Activated CD8-positive, alpha-beta memory T cell treated with anti-CD3 and anti-CD28 coated beads, Interleukin-2, amount 10 ng/mL, durations not matched to agents 7 days and 5 days (primary cell): ENCODE results near the gene UTP18. TPM values are rescaled to one million over a fixed set of nuclear protein-coding genes. Genes with fewer than 3 reads are reported as not detected.
"Not testable (repeated sequence)": the region's sequence is repeated elsewhere in the genome, so short reads cannot be mapped to it uniquely, and the experiment has no call there.

Source experiments
- ATAC-seq: fragments of 150-1000 bp; cut with Tn5 transposase; one replicate; pipeline ENCODE4 v1.10.0; 2021; ENCODE audit warnings: moderate library complexity
- CTCF ChIA-PET: fragments of 350-600 bp; sonication (Branson Sonifier 250); formaldehyde crosslinking; loops from one replicate; lab custom pipeline; 2021; ENCODE audit warnings: antibody characterized with exemption; lab: Charles Lee
- DNase-seq: peaks from one replicate; pipeline ENCODE4 v3.0.0-alpha.2; 2020
- H3K27ac Mint-ChIP-seq: one replicate; pipeline ENCODE4 v1.8.0; 2021; ENCODE audit warnings: mild to moderate bottlenecking, mixed read lengths
- H3K27me3 Mint-ChIP-seq: one replicate; pipeline ENCODE4 v1.8.0; 2021; ENCODE audit warnings: mixed read lengths
- H3K36me3 Mint-ChIP-seq: one replicate; pipeline ENCODE4 v1.8.0; 2021; ENCODE audit warnings: mild to moderate bottlenecking, mixed read lengths
- H3K4me1 Mint-ChIP-seq: one replicate; pipeline ENCODE4 v1.8.0; 2021; ENCODE audit warnings: mixed read lengths
- H3K4me3 Mint-ChIP-seq: one replicate; pipeline ENCODE4 v1.8.0; 2021; ENCODE audit warnings: mild to moderate bottlenecking, moderate library complexity, mixed read lengths
- H3K9me3 Mint-ChIP-seq: one replicate; pipeline ENCODE4 v1.8.0; 2022; ENCODE audit warnings: low read depth, mixed read lengths
- total RNA-seq, 2 experiments: library from RNA; stranded (reverse); gene quantifications; one replicate each; pipeline ENCODE4 v1.2.3, GENCODE V29; 2021

Gene UTP18
- total RNA-seq = 10 to 100 TPM; 46.8 to 59.8 TPM

DNA sequence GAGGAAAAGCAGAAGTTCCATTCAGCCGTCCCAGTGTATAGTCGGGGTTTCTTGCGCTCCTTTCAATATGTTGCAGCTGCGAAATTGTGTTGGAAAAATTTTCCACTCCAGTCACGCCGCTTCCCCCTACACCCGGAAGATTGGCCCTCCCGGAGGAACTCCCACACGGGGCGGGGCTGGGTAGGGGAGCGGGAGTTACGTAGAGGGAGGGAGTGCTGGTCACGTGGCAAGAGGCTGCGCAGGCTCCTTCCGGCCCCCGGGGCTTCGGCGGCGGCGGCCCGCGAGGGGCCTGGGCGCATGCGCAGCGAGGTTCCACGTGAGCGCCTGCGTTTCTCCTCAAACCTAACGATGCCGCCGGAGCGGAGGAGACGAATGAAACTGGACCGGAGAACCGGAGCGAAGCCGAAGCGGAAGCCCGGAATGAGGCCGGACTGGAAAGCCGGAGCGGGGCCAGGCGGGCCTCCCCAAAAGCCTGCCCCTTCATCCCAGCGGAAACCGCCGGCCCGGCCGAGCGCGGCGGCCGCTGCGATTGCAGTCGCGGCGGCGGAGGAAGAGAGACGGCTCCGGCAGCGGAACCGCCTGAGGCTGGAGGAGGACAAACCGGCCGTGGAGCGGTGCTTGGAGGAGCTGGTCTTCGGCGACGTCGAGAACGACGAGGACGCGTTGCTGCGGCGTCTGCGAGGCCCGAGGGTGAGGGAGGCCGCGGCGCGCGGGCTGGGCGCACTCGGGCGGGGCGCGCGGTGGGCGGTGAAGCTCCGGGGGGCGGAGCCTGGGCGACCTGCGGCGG is at the start of gene UTP18:
UTP18 (plus strand) TSS at position 310 of the 787 bp plus-strand sequence; CDS start at position 349, 39 bp downstream.
- CTCF ChIA-PET = interaction anchor here (1.0 kb wide), 1 partner anchor 9 kb away, joined by 3 read pairs; no protein-coding TSS in a partner anchor
- no peaks in the 10 kb centered on the region for H3K27me3 Mint-ChIP-seq
- H3K9me3 Mint-ChIP-seq = no peaks in the 10 kb centered on the region
- DNase-seq (peak; percentile 97), ATAC-seq (peak; percentile 84)
- H3K4me3 Mint-ChIP-seq = peak within 1 kb of the TSS; percentile 77
- H3K4me1 Mint-ChIP-seq = peaks cover 54% of the 10 kb centered on the region
- H3K27ac Mint-ChIP-seq = peak within 1 kb of the TSS; percentile 97
- H3K36me3 Mint-ChIP-seq = peaks cover 22% of the 10 kb centered on the region

DNA sequence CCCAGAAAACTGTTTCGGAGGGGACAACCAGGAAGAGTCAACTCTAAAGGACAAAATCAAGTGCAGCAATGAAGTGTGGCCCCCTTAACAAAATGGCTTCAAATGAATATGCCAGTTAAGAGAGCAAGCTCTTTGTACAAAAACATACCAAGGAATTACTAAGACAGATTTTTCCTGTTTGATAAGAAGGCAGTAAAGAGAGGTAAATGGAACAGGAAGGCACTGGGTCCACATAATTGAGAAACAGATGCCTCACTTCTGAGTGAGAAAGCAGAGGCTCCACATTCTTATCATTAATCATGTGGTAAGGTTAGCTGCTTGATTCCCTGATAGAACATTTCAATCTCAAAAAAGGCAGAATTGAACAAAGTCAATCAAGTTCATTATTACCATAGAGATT is 45.4 kb upstream of the UTP18 start:
- Mint-ChIP-seq H3K4me3 (no peak overlapping the region), H3K27ac (no peak overlapping the region), H3K4me1 (no peaks in the 10 kb centered on the region), H3K9me3 (no peaks in the 10 kb centered on the region), H3K36me3 (peaks cover 20% of the 10 kb centered on the region), H3K27me3 (no peaks in the 10 kb centered on the region)
- CTCF ChIA-PET = interaction anchor here (0.8 to 1.0 kb wide), 2 partner anchors 8 to 24 kb away, joined by 3 read pairs; no protein-coding TSS in a partner anchor
- DNase-seq (no peak), ATAC-seq (no peak)

DNA sequence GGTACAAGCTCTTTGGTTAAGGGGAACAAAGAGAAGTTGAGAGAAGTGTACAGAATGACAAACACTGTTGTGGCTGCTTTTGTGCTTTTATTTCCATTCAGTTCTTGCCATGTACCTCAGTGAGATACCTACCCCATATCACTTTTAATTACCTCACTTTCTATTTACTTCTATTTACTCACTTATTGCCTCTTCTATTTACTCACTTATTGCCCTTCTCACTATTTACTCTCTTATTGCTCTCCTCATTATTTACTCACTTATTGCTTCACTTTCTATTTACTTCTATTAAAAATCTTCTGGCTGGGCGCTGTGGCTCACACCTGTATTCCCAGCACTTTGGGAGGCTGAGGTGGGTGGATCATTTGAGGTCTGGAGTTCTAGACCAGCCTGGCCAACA is 42.4 kb upstream of the UTP18 start:
- CTCF ChIA-PET = interaction anchor here (0.7 kb wide), 1 partner anchor 21 kb away, joined by 3 read pairs; no protein-coding TSS in a partner anchor
- Mint-ChIP-seq H3K4me3 (no peak overlapping the region), H3K36me3 (peaks cover 29% of the 10 kb centered on the region), H3K27ac (no peak overlapping the region), H3K4me1 (peaks cover 2% of the 10 kb centered on the region), H3K27me3 (no peaks in the 10 kb centered on the region), H3K9me3 (no peaks in the 10 kb centered on the region)
- ATAC-seq (no peak), DNase-seq (no peak)

DNA sequence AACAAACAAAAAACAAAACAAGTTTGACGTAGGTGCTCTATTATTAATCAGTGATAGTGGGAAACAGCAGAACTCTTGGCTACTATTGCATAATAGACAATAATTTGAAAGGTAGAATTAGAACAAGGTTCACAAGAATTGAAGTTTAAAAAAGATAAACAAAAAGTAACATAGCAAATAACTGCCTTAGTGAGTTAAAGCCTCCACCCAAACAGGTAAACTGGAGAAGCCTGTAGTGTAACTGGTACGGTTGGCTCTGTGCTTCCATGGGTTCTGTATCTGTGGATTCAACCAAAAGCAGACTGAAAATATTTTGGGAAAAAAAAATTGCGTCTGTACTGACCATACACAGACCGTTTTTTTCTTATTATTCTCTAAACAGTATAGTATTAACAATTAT is 39.0 kb upstream of the UTP18 start:
- Mint-ChIP-seq H3K36me3 (peaks cover 27% of the 10 kb centered on the region), H3K4me1 (peaks cover 17% of the 10 kb centered on the region), H3K27me3 (no peaks in the 10 kb centered on the region), H3K27ac (no peak overlapping the region), H3K9me3 (no peaks in the 10 kb centered on the region), H3K4me3 (no peak overlapping the region)
- no peak for DNase-seq
- no peak for ATAC-seq
- CTCF ChIA-PET = no interaction called here

- peaks cover 18% of the 10 kb centered on the region for H3K36me3 Mint-ChIP-seq
- peaks cover 18% of the 10 kb centered on the region for H3K4me1 Mint-ChIP-seq
- CTCF ChIA-PET = no interaction called here
- ATAC-seq = no peak
- no peaks in the 10 kb centered on the region for H3K9me3 Mint-ChIP-seq
- H3K4me3 Mint-ChIP-seq = no peak overlapping the region
- H3K27me3 Mint-ChIP-seq = no peaks in the 10 kb centered on the region
- peak overlapping the region; percentile 74 for H3K27ac Mint-ChIP-seq
- no peak for DNase-seq
These were observed 35.7 kb upstream of the UTP18 start for GRCh38 chr17:51224402-51225262.

DNA sequence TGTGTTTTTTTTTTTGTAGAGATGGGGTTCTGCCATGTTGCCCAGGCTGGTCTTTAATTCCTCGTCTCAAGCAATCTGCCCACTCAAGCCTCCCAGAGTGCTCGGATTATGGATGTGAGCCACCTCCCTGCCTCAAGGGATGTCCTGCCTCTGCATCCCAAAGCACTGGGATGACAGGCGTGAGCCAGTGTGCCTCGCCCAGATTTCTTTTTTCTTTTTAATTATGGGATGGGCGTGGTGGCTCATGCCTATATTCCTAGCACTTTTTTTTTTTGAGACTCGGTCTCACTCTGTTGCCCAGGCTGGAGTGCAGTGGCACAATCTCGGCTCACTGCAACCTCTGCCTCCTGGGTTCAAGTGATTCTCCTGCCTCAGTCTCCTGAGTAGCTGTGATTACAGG is 34.8 kb upstream of the UTP18 start:
- H3K27me3 Mint-ChIP-seq, DNase-seq, H3K9me3 Mint-ChIP-seq, ATAC-seq, CTCF ChIA-PET, H3K4me3 Mint-ChIP-seq, H3K27ac Mint-ChIP-seq: not testable (repeated sequence)
- Mint-ChIP-seq H3K4me1 (peaks cover 18% of the 10 kb centered on the region), H3K36me3 (peaks cover 11% of the 10 kb centered on the region)

- DNase-seq = no peak
- CTCF ChIA-PET = no interaction called here
- peaks cover 6% of the 10 kb centered on the region for H3K36me3 Mint-ChIP-seq
- no peak overlapping the region for H3K4me3 Mint-ChIP-seq
- H3K27ac Mint-ChIP-seq = no peak overlapping the region
- peaks cover 18% of the 10 kb centered on the region for H3K4me1 Mint-ChIP-seq
- H3K9me3 Mint-ChIP-seq = no peaks in the 10 kb centered on the region
- no peak for ATAC-seq
- H3K27me3 Mint-ChIP-seq = no peaks in the 10 kb centered on the region
These were observed 32.2 kb upstream of the UTP18 start for GRCh38 chr17:51228161-51228560.

GRCh38 chr17:51229889-51230288 is 30.5 kb upstream of the UTP18 start:
- no peak overlapping the region for H3K4me3 Mint-ChIP-seq
- DNase-seq = no peak
- H3K36me3 Mint-ChIP-seq = peaks cover 7% of the 10 kb centered on the region
- no peak for ATAC-seq
- H3K27me3 Mint-ChIP-seq = no peaks in the 10 kb centered on the region
- CTCF ChIA-PET = no interaction called here
- peaks cover 6% of the 10 kb centered on the region for H3K4me1 Mint-ChIP-seq
- H3K27ac Mint-ChIP-seq = no peak overlapping the region
- no peaks in the 10 kb centered on the region for H3K9me3 Mint-ChIP-seq

- peaks cover 3% of the 10 kb centered on the region for H3K4me1 Mint-ChIP-seq
- H3K9me3 Mint-ChIP-seq = no peaks in the 10 kb centered on the region
- CTCF ChIA-PET = no interaction called here
- ATAC-seq = no peak
- no peaks in the 10 kb centered on the region for H3K27me3 Mint-ChIP-seq
- DNase-seq = no peak
- H3K4me3 Mint-ChIP-seq = no peak overlapping the region
- H3K36me3 Mint-ChIP-seq = peaks cover 5% of the 10 kb centered on the region
- no peak overlapping the region for H3K27ac Mint-ChIP-seq
These were observed 30.0 kb upstream of the UTP18 start for GRCh38 chr17:51230306-51230705.

DNA sequence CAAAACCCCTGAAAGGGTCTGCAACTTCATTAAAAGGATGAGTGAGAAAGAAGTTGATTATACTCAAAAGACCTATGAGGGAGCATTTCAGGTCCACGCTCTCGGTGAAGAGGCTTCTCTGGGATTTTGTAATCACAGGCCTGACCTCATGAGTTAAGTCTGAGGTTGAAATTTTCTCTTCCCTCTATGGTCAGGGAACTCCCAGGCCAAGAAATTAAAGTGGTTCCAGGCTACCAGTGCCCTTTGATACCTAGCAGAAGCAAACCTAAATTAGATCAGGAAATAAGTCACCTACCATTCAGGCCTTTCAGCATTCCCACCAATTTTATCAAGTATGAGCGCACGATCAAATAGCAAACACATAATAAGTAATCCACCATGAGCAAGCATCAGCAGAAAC is 28.3 kb upstream of the UTP18 start:
- ATAC-seq = no peak

GRCh38 chr17:51234162-51234561 is 26.2 kb upstream of the UTP18 start:
- no peaks in the 10 kb centered on the region for H3K9me3 Mint-ChIP-seq
- CTCF ChIA-PET = interaction anchor here (0.6 kb wide), 1 partner anchor 24 kb away, joined by 3 read pairs; no protein-coding TSS in a partner anchor
- peaks cover 9% of the 10 kb centered on the region for H3K36me3 Mint-ChIP-seq
- H3K27me3 Mint-ChIP-seq = no peaks in the 10 kb centered on the region
- ATAC-seq (no peak), DNase-seq (no peak)
- peaks cover 11% of the 10 kb centered on the region for H3K4me1 Mint-ChIP-seq
- H3K27ac Mint-ChIP-seq = no peak overlapping the region
- H3K4me3 Mint-ChIP-seq = no peak overlapping the region

More for the DNA sequence above, 28.3 kb upstream of the UTP18 start:
- H3K9me3 Mint-ChIP-seq = no peaks in the 10 kb centered on the region
- peaks cover 3% of the 10 kb centered on the region for H3K4me1 Mint-ChIP-seq
- H3K4me3 Mint-ChIP-seq = no peak overlapping the region
- DNase-seq = no peak
- CTCF ChIA-PET = no interaction called here
- H3K27me3 Mint-ChIP-seq = no peaks in the 10 kb centered on the region
- no peak overlapping the region for H3K27ac Mint-ChIP-seq
- H3K36me3 Mint-ChIP-seq = peaks cover 8% of the 10 kb centered on the region

GRCh38 chr17:51238255-51238887 is 22.0 kb upstream of the UTP18 start:
- peaks cover 7% of the 10 kb centered on the region for H3K36me3 Mint-ChIP-seq
- H3K4me3 Mint-ChIP-seq = no peak overlapping the region
- ATAC-seq = peak; percentile 30
- no peaks in the 10 kb centered on the region for H3K9me3 Mint-ChIP-seq
- CTCF ChIA-PET = interaction anchor here (1.0 kb wide), 1 partner anchor 13 kb away, joined by 4 read pairs; no protein-coding TSS in a partner anchor
- no peak for DNase-seq
- no peaks in the 10 kb centered on the region for H3K27me3 Mint-ChIP-seq
- peaks cover 13% of the 10 kb centered on the region for H3K4me1 Mint-ChIP-seq
- peak overlapping the region; percentile 18 for H3K27ac Mint-ChIP-seq

DNA sequence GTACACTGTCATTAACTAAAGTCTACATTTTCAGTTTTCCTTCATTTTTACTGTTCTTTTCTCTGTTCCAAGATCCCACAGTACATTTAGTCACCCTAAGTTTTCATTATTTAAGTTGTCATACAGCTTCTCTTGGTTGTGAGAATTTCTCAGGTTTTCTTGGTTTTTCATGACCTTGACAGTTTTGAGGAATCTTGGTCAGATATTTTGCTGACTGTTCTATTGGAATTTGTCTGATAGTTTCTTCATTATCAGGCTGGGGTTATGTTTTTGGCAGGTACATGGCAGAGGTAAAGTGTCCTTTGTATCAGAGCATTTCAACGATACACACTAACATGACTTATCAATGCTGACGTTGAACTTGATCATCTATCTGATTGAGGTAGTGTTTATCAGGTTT is 20.1 kb upstream of the UTP18 start:
- DNase-seq (no peak), ATAC-seq (no peak)
- CTCF ChIA-PET = no interaction called here
- Mint-ChIP-seq H3K27me3 (no peaks in the 10 kb centered on the region), H3K36me3 (peaks cover 8% of the 10 kb centered on the region), H3K27ac (no peak overlapping the region), H3K9me3 (no peaks in the 10 kb centered on the region), H3K4me1 (peaks cover 17% of the 10 kb centered on the region), H3K4me3 (no peak overlapping the region)
